Measurements from ENCODE around the gene ASAP2.

ASAP2 gene

DNA sequence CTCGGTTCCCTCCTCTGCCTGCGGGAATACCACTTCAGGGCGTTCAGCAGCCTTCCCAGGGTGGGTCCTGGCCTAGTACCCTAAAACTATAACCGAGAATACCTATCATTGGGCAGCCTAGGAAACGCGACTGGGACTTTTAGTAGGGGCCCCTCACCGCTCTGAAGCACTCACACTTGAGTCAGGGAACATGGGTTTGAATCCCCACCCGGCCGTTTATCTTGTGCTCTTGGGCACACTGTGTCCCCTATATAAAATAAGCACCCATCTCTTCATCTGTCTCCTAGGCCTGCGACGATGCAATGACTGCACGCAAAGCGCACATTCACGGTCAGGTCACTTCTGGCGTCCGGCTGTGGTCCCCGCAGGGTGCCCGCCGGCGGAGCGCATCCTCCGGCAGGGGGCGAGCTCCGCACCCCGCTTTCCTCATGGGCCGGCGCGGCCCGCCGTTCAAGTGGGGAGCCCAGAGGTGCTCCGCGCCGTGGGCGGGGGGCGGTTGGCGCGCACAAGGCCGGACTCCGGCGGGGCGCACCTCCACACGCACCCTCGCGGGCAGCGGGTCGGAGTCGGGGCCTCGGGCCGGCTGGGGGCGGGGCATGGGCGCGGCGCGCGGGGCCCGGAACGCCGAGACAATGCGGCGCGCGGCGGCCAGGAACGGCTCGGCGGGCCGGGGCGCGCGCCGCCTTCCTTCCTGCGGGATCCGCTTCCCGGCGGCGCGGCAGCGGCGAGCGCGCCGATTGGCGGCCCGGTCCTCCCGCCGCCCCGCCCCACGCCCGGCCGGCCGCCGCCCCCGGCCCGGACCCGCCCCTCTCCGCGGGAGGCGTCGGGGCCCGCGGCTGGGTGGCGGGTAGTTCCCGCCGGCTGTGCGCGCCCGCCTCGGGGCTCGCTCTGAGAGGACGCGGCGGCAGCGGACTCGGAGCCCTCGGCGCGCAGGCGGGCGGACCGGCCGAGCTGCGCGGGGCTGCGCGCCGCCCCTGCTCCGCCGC is at the start of gene ASAP2:
Gene ASAP2, plus strand, starts transcription at position 850 of the 986 bp plus-strand sequence. CDS start 293 bp downstream, outside the sequence.
- DNase-seq (ENCODE audit: low read depth), result peak; percentile 72

DNA sequence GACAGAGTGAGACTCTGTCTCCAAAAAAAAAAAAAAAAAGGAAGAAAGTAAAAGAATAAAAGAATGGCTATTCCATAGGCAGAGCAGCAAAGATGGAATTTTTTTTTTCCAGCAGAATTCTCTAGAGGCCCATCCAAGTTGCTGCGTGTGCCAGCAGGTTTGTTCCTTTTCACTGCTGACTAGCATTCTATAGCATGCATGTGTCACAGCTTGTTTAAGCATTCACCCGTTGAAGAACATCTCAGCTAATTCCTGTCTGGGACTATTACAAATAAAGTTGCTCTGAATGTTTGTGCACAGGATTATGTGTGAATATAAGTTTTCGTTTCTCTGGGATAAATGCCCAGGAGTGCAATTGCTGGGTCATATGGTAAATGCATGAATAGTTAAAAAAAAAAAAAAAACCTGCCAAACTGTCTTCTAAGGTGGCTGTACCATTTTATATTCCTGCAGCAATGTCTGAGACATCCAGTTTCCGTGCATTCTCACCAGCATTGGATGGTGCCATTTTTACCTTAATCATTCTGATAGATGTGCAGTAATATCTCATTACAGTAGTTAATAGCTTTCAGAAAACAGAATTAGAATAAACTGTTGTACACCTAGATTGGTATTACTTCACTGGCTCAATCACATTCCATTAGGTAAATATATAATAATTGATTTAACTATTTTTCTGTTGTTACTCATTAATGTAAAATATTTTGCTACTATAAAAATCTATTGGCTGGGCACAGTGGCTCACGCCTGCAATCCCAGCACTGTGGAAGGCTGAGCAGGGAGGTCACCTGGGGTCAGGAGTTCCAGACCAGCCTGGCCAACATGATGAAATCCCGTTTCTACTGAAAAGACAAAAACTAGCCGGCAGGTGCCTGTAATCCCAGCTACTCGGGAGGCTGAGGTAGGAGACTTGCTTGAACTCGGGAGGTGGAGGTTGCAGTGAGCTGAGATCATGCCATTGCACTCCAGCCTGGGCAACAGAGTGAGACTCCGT is 47.5 kb upstream of the ASAP2 start:
- no peak for DNase-seq (ENCODE audit: low read depth)

DNA sequence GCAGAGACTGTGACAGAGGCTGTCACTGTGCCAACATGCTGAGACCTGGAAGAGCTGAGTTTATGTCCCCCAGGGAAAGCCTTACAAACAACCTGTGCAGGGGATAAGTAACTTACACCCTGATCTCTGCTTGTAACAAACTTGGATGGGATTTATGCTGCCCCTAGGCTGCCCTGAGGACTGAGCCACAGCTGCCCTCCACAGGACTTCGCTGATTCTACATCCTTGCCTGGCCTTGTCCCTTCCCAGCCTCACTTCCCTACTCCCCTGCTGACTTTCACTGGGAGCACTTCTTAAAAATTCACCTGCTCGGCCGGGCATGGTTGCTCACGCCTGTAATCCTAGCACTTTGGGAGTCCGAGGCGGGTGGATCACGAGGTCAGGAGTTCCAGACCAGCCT is 45.9 kb upstream of the ASAP2 start:
- no peak for DNase-seq (ENCODE audit: low read depth)

DNA sequence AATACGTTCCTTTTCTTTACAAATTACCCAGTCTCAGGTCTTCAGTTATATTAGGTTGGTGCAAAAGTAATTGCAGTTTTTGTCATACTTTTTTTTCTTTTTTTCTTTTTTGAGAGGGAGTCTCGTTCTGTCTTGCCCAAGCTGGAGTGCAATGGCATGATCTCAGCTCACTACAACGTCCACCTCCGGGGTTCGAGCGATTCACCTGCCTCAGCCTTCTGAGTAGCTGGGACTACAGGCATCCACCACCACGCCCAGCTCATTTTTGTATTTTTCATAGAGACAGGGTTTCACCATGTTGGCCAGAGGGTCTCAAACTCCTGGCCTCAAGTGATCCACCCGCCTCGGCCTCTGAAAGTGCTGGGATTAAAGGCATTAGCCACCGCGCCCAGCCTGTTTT is 43.8 kb upstream of the ASAP2 start:
- no peak for DNase-seq (ENCODE audit: low read depth)

DNA sequence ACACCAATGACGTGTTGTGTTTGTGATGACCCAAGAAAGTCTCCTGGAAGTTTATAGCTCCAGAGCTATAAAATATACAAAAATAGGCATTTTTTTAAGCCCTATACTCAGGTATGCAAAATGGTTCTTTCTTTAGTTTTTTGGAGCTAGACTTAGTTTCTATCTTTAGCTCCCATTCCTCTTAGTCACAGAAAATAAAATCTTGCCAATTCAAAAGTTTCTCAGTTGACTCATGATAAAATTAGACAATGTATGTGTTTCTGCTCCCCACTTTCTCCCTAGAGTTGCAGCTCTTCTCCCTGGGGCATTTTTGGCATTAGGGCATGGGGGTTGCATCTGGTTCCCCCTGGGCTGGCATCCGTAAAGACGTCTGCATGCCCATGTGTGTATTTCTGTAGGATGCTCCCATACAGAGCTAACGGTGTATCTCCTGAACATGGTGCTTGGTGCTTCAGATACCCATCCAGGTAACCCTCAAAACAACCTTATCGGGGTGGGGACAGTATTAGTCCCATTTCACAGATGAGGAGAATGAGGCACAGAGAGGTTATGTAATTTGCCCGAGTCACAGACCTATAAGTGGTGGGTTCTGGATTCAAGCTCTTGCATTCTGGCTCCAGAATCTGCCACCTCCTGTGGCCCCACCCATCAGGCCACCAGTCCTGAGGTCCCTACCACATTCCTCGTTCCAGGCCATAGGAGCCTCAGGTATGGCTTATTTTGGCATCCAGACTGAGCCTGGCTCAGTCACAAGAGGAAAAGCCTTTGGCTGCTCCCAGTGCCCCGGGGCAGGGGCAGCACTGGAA is 43.1 kb upstream of the ASAP2 start:
- peak; percentile 48 for DNase-seq (ENCODE audit: low read depth)

DNA sequence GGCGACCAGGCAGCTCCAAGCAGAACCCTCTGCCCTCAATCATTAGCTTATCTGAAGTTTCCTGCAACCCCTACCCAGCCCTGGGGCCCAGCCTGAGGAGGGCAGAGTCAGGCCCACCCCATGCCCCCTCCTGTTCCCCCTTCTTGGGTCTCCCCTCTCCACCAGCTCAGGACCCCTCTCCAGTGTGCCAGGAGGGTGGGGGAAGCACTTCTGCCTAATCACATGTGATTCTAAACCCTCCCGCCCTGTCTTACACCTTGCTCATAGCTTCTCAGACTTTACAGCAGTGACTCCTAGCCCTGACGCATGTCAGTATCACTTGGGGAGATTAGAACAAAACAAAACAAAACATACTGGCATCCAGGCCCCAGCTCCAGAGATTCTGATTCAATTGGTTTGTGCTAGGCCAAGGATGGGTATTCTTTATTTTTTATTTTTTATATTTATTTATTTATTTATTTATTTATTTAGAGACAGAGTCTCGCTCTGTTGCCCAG is 42.5 kb upstream of the ASAP2 start:
- DNase-seq (ENCODE audit: low read depth), result no peak

DNA sequence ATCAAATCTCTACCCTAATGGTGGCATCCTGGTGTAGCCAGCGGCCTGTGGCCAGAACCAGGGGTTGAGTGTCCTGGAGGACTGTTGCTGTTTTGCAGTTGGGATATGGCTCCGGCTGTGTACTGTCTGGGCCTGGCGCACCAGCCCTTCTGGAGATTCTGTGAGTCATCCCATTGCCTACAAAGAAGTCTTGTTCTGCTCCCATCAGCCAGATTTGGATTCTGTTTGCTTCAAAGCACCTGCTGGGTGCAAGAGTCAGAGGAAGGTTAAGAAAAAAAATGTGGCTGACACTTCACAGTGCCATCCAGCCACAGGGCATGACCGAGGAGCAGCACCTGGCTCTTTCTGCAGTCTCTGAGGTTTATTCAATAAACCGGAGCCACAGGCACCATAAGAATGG is 41.0 kb upstream of the ASAP2 start:
- no peak for DNase-seq (ENCODE audit: low read depth)

DNA sequence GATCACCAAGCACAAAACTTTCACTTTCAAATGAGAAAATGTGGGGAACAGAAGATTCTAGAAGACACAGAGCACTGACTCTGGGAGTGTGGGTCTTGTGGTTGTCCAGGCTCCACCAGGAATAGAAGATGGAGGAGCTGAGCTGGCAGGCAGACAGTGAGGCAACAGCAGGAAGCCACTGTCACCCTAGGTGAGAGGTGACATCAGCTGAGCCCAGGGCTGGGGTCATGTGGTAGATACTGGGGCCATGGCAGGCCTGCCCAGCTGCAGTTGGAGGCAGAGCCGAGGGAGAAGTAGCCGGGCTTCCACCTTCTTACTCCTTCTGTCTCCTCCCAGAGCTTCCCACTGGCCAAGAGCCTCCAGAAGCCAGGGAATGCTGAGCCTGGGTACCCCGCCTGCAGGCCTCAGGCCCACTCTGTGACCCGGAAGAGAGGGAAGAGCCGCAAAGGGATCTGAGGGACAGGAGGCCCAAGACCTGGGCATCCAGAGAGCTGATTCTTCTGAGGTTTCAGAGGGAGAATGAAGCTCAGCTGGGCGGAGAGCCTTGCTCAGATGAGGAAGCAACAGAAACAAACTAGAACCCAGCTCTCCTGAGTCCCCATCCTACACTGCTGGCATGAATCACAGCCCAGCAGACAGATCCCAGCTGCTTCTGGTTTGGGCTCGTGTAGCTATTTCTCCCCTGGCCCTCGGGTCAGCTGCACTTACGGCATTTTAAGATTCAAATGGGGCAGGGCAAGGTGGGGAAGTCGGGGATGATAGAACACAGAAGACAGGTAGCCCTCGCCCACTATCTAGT is 39.8 kb upstream of the ASAP2 start:
- no peak for DNase-seq (ENCODE audit: low read depth)

DNA sequence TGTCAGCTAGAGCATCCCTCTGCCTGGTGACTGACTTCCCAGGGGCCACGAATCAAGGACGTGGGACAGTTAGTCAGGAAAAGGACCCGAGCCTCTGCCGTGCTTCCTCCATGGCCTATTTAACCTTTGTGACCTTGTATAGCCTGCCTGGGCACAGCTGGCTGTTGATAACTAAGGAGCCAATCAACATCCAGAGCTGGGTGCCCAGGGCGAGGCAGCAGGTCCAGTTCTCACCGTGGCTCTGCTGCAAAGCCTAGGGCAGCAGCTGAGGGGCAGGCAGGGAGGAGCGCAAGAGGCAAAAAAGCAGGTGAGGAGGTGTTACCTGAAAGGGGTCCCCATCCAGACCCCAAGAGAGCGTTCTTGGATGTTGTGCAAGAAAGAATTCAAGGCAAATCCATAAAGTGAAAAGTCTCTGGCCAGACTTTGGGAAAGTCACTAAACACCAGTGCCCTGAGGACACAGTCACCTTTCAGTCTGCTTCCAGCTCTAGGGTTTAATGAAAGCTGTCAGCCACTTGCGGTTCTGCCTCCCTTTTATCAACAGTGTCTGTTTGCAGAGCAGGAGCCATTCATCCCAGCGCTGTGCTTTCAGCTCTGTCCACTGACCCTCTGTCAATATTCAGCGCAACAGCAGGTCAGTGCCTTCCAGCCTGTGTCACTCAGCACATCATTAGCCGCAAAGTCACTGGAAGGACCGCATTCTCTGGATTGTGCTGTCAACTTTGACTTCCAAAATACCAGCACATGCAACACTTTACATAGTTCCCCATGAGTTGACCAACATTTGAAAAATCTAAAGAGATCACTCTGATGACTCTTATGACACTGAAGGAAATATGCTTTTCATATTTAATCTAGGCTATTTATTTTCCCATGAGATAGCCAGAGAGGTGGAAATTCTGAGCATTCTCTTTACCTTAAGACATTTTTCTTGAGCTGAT is 38.6 kb upstream of the ASAP2 start:
- DNase-seq (ENCODE audit: low read depth), result no peak

DNA sequence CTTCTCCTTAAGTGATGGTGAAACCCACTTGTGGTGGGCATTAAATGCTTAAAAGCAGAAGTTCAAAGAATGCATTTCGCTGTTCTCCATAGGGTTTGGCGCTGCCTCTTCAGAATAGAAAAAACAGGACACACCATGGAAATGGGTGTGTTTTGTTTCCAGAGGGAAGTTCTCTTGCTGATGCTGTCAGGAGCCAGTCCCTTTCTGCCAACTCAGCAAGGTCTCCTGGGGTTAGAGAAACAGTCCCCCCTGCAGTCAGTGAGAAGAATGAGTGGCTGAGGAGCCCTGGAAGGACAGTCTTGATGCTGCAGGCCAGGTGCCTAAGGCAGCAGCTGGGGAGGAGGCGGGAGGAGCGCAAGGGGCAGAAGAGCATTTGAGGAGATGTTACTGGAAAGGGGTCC is 37.8 kb upstream of the ASAP2 start:
- no peak for DNase-seq (ENCODE audit: low read depth)

DNA sequence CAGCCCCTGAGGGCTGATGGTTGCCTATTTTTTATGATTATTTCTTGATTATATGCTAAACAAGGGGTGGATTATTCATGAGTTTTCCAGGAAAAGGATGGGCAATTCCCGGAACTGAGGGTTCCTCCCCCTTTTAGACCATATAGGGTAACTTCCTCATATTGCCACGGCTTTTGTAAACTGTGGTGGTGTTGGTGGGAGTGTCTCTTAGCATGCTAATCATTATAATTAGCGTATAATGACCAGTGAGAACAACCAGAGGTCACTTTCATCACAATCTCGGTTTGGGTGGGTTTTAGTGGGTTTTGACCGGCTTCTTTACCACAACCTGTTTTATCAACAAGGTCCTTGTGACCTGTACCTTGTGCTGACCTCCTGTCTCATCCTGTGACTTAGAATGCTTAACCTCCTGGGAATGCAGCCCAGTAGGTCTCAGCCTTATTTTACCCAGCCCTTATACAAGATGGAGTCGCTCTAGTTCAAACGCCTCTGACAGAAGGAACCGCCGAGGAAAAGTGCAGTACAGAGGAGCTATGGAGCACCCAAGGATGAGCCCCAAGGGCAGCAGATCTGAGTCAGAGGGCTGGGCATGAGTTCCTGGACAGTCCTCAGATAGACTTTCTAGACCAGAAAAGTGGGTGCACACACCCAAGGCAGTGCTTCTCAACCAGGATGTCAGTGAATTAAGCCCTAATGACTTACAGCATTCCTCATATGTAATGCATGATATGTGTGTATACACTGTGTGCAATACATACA is 37.1 kb upstream of the ASAP2 start:
- DNase-seq (ENCODE audit: low read depth), result no peak

DNA sequence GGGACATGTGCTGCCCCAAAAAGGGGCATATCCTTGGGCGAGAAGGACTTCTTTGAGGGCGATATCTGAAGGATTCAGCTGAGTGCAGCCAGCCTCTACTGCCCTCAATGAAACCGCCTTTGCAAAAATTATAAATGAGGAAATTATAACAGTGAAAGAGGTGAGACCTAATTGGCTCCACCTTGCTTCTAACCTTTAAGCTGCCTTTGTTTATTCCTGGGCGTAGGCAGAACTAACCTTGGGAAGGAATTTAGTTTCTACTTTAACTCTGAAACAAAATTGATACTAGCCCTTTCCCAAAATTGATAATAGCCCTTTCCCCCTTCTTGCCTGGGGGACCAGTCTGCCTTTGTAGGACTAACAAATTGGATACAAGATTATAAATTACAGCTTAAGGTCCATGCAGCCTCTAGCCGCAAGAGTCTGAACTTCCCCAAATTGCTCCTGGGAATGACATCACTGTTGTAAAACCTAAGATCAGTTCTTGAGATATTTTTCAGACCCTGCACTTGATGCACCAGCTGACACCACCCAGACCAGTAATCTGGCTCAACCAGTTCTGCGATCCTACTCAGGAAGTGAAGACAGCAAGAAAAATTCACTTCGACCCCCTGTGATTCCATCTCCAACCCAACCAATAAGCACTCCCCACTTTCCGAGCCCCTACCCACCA is 36.0 kb upstream of the ASAP2 start:
- DNase-seq (ENCODE audit: low read depth), result no peak

DNA sequence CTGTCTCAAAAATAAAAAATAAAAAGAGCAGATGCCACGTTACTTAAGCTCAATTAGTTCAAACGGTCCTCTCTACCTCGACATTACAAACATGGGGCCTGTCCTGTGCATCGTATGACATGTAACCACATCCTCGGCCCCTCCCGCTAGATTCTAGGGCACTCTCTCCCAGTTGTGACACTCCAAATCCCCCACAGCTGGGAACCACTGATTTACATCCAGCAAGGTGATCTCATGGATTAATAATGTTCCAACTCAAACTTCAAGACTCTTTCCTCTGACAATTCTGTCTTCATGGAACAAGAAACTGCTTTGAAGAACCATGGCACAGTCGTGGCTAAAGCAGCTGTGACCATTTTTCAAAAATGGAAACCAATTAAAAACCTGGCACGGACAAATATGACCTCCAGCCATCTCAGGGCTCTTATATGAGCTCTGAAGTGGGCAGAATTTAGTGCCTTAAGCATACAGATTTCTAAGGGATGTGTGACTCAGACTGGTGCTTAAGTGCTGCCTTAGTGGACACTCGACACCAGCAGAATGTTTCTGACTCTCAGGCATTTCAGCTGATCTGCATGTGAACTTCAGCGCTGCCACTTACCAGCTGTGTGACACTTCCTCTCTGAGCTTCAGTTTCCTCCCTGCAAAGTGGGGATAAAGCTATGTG is 31.7 kb upstream of the ASAP2 start:
- DNase-seq (ENCODE audit: low read depth), result peak; percentile 70

DNA sequence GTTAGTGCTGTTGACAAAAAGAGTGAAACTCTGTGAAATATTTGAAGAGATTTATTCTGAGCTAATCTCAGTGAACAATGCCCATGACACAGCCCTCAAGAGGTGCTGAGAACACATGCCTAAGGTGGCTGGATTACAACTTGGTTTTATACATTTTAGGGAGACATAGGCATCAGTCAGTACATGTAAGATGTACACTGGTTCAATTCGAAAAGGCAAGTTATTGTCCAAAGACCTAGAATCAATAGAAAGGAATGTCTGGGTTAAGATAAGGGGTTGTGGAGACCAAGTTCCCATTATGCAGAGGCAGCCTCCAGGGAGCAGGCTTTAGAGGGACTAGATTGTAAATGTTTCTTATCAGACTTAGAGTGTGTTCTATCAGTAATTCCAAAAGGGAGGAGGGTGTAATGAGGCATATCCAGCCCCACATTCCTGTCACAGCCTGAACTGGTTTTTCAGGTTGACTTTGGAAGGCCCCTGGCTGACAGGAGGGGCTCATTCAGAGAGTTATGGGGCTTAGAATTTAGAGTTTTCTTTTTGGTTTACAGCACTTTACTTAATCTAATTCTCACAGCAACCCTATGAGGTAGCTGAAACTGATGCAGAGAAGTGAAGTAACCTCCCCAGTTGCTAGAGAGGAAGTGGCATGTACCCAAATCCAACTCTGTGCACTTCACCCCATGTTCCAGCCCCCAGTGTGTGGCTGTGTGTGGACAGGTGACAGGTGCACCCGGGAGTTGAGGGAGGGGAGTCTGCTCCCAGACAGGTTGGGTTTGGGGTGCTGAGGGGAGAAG is 28.3 kb upstream of the ASAP2 start:
- no peak for DNase-seq (ENCODE audit: low read depth)

DNA sequence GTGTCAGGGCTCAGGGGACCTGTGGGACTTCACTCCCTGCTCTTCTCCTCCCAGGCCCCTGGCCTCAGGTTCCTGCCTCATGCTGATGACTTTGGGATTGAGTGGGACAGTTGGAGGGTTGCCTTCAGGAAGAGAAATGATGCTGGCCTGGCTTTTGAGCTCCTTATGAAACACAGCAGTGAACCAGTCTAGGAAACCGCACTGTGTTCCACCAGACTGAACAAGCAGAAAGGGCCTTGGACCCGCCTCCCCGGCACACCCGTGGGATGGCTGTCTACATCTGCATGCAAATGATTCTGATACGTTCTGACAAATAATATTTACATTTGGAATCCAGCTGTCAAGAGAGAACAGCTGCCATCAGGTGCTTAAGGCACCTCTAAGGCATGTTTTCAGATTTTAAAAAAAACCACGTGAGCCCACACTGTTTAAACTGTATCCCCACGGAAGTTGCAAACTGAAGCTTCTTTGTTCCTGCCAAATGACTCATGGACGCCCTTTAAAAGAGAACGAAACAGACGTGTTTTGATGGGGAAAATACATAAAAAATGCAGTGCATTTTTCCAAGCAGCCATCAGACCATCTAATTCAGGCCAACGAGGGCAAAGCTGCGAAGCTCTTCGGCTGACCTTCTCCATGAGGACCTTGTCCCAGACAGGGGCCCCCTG is 27.6 kb upstream of the ASAP2 start:
- DNase-seq (ENCODE audit: low read depth), result peak; percentile 82

DNA sequence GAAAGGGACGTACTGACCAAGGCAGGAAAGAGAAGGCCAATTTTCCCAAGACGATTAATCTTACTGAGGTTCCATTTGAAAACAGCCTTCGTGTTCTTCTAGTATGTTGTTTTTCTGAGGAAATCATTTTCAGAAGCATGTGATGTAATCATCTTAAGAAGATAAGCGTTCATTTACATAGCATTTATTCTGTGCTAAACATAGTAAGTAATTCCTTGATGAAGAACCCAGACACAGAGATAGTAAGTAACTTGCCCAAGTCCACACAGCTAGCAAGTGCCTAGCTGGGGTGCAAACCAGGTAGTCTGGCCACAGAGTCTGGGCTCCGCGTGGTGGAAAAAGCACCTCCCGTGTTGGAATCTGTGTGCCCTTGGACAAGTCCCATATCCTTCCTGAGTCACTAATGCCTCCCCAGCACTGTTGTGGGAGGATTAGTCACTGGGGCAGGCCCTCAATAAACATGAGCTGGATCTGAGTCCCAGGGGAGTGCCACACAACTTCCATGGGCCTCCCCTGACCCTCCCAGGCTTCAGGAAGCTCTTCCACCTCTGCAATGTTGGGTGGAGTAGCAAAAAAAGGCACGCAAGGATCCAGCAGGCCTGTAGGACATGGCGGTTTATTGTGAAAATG is 26.9 kb upstream of the ASAP2 start:
- DNase-seq (ENCODE audit: low read depth), result peak; percentile 88
